CD14-positive monocyte (primary cell): ENCODE results near the gene KLHL3. TPM values are rescaled to one million over a fixed set of nuclear protein-coding genes. Genes with fewer than 3 reads are reported as not detected.

Experiments
- DNase-seq, 3 donors: peaks; one replicate each; pipeline ENCODE4 v3.0.0-alpha.2; 2011 to 2022
- H2AFZ ChIP-seq: 2 replicates; pipeline ENCODE4 v1.6.0; 2012; ENCODE audit warnings: mild to moderate bottlenecking, low read depth, low read length, inconsistent platforms; ENCODE audit not compliant: insufficient read depth, poor library complexity, severe bottlenecking
- H3K27ac ChIP-seq, 2 donors: 1 replicate in 1 of 2; 2 replicates in 1 of 2; pipeline ENCODE4 v1.5.1; 2012 to 2013; ENCODE audit warnings: low read length in 2 of 2, control low read depth in 1 of 2, inconsistent platforms in 1 of 2, low read depth in 1 of 2, mild to moderate bottlenecking in 1 of 2
- H3K27me3 ChIP-seq, 2 donors: one replicate each; pipeline versions ENCODE4 v1.6.0 to v1.6.1; 2011 to 2013; ENCODE audit warnings: low read length in 2 of 2; ENCODE audit not compliant: control insufficient read depth in 2 of 2, insufficient read depth in 2 of 2
- H3K36me3 ChIP-seq, 2 donors: replicated peaks in 1 of 2; 1 replicate in 1 of 2; 2 replicates in 1 of 2; pipeline versions ENCODE4 v1.5.1 to v1.6.1; 2012 to 2013; ENCODE audit warnings: low read length in 2 of 2, control low read depth in 1 of 2, inconsistent platforms in 1 of 2, mild to moderate bottlenecking in 1 of 2; ENCODE audit not compliant: insufficient read depth in 2 of 2, control insufficient read depth in 1 of 2
- H3K4me1 ChIP-seq, 2 donors: 1 replicate in 1 of 2; 2 replicates in 1 of 2; pipeline versions ENCODE4 v1.5.1 to v1.6.1; 2012 to 2013; ENCODE audit warnings: low read length in 2 of 2, control low read depth in 1 of 2, inconsistent platforms in 1 of 2, mild to moderate bottlenecking in 1 of 2, moderate library complexity in 1 of 2; ENCODE audit not compliant: insufficient read depth in 2 of 2, control insufficient read depth in 1 of 2
- H3K4me2 ChIP-seq: replicated peaks from 2 replicates; pipeline ENCODE3; 2012; ENCODE audit warnings: low read length, moderate library complexity, mild to moderate bottlenecking; ENCODE audit not compliant: poor library complexity, severe bottlenecking; ENCODE audit errors: extremely low read depth
- H3K4me3 ChIP-seq, 3 experiments: fragments of 200-600 bp in 1 of 3; sonication (generic) in 1 of 3; replicated peaks in 1 of 3; 1 replicate in 2 of 3; 2 replicates in 1 of 3; pipeline ENCODE4 v1.5.1; 2011 to 2013; ENCODE audit warnings: low read length in 3 of 3, mild to moderate bottlenecking in 3 of 3, control low read depth in 2 of 3, low read depth in 2 of 3, inconsistent platforms in 1 of 3, moderate library complexity in 1 of 3
- H3K79me2 ChIP-seq: 2 replicates; pipeline ENCODE4 v1.6.0; 2012; ENCODE audit warnings: mild to moderate bottlenecking, control low read depth, inconsistent platforms, low read length, moderate library complexity; ENCODE audit not compliant: insufficient read depth
- H3K9ac ChIP-seq: 2 replicates; pipeline ENCODE4 v1.6.0; 2017; ENCODE audit warnings: low read length, mild to moderate bottlenecking; ENCODE audit not compliant: insufficient read depth, poor library complexity, severe bottlenecking
- H3K9me3 ChIP-seq, 2 donors: replicated peaks in 1 of 2; 1 replicate in 1 of 2; 2 replicates in 1 of 2; pipeline versions ENCODE4 v1.5.1 to v1.6.1; 2012 to 2013; ENCODE audit warnings: low read length in 2 of 2, control low read depth in 1 of 2; ENCODE audit not compliant: control insufficient read depth in 1 of 2, insufficient read depth in 1 of 2
- H4K20me1 ChIP-seq: 2 replicates; pipeline ENCODE4 v1.6.0; 2012; ENCODE audit warnings: mild to moderate bottlenecking, low read length, control low read depth, moderate library complexity; ENCODE audit not compliant: insufficient read depth
- H3K27ac Mint-ChIP-seq, 7 donors: one replicate each; pipeline ENCODE4 v1.8.0; 2020; ENCODE audit warnings: mild to moderate bottlenecking in 7 of 7, mixed read lengths in 7 of 7, moderate library complexity in 6 of 7, inconsistent platforms in 2 of 7
- H3K27me3 Mint-ChIP-seq, 3 donors: one replicate each; pipeline ENCODE4 v1.8.0; 2021 to 2022; ENCODE audit warnings: low read depth in 3 of 3, mild to moderate bottlenecking in 3 of 3, mixed read lengths in 3 of 3, moderate library complexity in 3 of 3, inconsistent platforms in 1 of 3
- H3K36me3 Mint-ChIP-seq, 2 donors: one replicate each; pipeline ENCODE4 v1.8.0; 2020; ENCODE audit warnings: mixed read lengths in 2 of 2, inconsistent platforms in 1 of 2, mild to moderate bottlenecking in 1 of 2
- H3K4me1 Mint-ChIP-seq: one replicate; pipeline ENCODE4 v1.8.0; 2020; ENCODE audit warnings: mild to moderate bottlenecking, mixed read lengths
- H3K4me3 Mint-ChIP-seq, 2 donors: one replicate each; pipeline ENCODE4 v1.8.0; 2020; ENCODE audit warnings: mild to moderate bottlenecking in 2 of 2, mixed read lengths in 2 of 2, moderate library complexity in 1 of 2
- H3K9me3 Mint-ChIP-seq, 7 donors: one replicate each; pipeline ENCODE4 v1.8.0; 2020 to 2022; ENCODE audit warnings: mixed read lengths in 7 of 7, mild to moderate bottlenecking in 6 of 7, moderate library complexity in 6 of 7, inconsistent platforms in 2 of 7
- WGBS: methylation state at CpG from one replicate; pipeline ENCODE4 v1.1.5; 2013; ENCODE audit warnings: missing lambda C conversion rate; ENCODE audit not compliant: insufficient coverage; 5-methylcytosine and 5-hydroxymethylcytosine counted together
- intact Hi-C, 2 donors: fragments of 100-400 bp; cut with micrococcal nuclease; formaldehyde crosslinking; loops; one replicate each; pipeline versions ENCODE4 v1.15.0 to v1.15.1; 2023
- polyA plus RNA-seq, 3 donors: library from polyadenylated mRNA; depleted of rRNA in 1 of 3; unstranded in 2 of 3; stranded (reverse) in 1 of 3; fragments of 300-500 nt in 2 of 3; fragments of >200 nt in 1 of 3; fragmentation: Illumina TruSeq in 2 of 3; gene quantifications; 1 replicate in 2 of 3; 2 replicates in 1 of 3; pipeline ENCODE4 v1.2.3, GENCODE V29; 2012 to 2021
- TF ChIP-seq, protein P1 (sequence below): fragments of 200-600 bp; IDR thresholded peaks from one replicate; pipeline ENCODE4 v1.8.0; 2022; ENCODE audit warnings: antibody characterized with exemption, mild to moderate bottlenecking

KLHL3 gene
- polyA plus RNA-seq, 3 donors: 0.71 TPM; not detected in 2

DNA sequence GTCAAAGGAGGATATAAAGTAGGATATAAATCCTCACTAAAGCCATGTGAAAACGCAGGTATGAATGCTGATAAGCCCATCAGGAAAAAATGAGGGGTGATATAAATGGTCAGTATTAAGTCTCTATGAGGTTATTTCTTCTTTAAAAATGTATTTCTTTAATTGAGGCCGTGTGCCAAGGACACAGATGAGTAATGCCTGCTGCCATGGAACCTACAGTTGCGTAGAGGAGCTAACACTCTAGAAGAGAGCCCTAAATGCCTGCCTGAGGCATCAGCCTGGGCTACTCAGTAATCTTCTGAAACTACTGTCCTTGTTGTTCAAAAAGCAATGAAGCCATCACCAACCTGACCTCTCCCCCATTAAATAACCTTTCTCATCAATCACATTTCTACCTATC lies 84.9 kb downstream of the KLHL3 start:
- no peak overlapping the region for H3K9ac ChIP-seq
- intact Hi-C loops: no loop called here
- H2AFZ ChIP-seq: no peak overlapping the region
- H3K27me3 ChIP-seq: no peaks in the 10 kb centered on the region
- Mint-ChIP-seq H3K9me3 (no peaks in the 10 kb centered on the region), H3K4me3 (no peak overlapping the region), H3K4me1 (no peaks in the 10 kb centered on the region), H3K36me3 (no peaks in the 10 kb centered on the region), H3K27ac (no peak overlapping the region), H3K27me3 (no peaks in the 10 kb centered on the region)
- H3K9me3 ChIP-seq: no peaks in the 10 kb centered on the region
- TF ChIP-seq, protein P1, sequence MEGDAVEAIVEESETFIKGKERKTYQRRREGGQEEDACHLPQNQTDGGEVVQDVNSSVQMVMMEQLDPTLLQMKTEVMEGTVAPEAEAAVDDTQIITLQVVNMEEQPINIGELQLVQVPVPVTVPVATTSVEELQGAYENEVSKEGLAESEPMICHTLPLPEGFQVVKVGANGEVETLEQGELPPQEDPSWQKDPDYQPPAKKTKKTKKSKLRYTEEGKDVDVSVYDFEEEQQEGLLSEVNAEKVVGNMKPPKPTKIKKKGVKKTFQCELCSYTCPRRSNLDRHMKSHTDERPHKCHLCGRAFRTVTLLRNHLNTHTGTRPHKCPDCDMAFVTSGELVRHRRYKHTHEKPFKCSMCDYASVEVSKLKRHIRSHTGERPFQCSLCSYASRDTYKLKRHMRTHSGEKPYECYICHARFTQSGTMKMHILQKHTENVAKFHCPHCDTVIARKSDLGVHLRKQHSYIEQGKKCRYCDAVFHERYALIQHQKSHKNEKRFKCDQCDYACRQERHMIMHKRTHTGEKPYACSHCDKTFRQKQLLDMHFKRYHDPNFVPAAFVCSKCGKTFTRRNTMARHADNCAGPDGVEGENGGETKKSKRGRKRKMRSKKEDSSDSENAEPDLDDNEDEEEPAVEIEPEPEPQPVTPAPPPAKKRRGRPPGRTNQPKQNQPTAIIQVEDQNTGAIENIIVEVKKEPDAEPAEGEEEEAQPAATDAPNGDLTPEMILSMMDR: no peak
- H3K4me1 ChIP-seq: no peaks in the 10 kb centered on the region
- H4K20me1 ChIP-seq: no peaks in the 10 kb centered on the region
- WGBS: 97% methylated on average over 3 of the region's 3 CpGs
- H3K79me2 ChIP-seq: no peaks in the 10 kb centered on the region
- no peak overlapping the region for H3K4me2 ChIP-seq
- no peak overlapping the region for H3K4me3 ChIP-seq
- H3K36me3 ChIP-seq: no peaks in the 10 kb centered on the region
- H3K27ac ChIP-seq: no peak overlapping the region
- DNase-seq: no peak

DNA sequence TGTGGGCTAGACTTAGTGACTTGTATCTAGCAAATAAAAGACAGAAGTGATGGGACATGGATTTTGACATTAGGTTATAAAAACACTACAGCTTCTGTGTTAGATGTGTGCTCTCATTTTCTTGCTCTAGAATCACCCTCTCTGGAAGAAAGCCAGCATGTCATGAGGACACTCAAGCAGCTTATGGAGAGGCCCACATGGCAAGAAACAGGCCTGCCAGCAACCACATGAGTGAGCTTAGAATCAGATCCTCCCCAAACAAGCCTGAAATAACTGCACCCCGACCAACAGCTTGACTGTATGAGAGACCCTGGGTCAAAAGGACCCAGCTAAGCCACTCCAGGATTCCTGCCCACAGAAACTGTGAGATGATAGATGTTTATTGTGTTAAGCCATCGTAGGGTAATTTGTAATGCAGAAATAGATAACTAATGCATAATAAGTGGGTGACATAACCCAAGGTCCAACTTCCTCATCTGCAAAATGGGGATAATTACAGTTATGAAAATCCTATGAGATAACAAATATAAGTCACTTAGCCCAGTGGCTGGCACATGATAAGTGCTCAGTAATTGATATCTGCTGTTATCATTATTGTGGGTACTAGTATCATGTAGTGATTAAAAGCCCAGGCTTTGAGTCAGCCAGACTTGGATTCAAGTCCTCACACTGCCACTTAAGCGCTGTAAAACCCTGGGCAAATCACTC lies 86.5 kb downstream of the KLHL3 start:
- no peak for DNase-seq
- H3K79me2 ChIP-seq: no peaks in the 10 kb centered on the region
- WGBS: no CpG with 5 or more reads among the region's 3 CpGs
- H3K27ac Mint-ChIP-seq: no peak overlapping the region
- no peaks in the 10 kb centered on the region for H3K27me3 ChIP-seq
- H3K36me3 ChIP-seq: no peaks in the 10 kb centered on the region
- intact Hi-C loops: no loop called here
- H3K4me3 ChIP-seq: no peak overlapping the region
- H3K9me3 Mint-ChIP-seq: peaks cover 0 to 5% (median 0%) of the 10 kb centered on the region in 7 donors
- H3K4me1 ChIP-seq: no peaks in the 10 kb centered on the region
- H3K4me1 Mint-ChIP-seq: no peaks in the 10 kb centered on the region
- no peak overlapping the region for H2AFZ ChIP-seq
- no peaks in the 10 kb centered on the region for H3K36me3 Mint-ChIP-seq
- no peaks in the 10 kb centered on the region for H3K9me3 ChIP-seq
- no peak overlapping the region for H3K27ac ChIP-seq
- TF ChIP-seq, protein P1: no peak
- no peak overlapping the region for H3K4me2 ChIP-seq
- H3K9ac ChIP-seq: no peak overlapping the region
- H4K20me1 ChIP-seq: no peaks in the 10 kb centered on the region
- no peak overlapping the region for H3K4me3 Mint-ChIP-seq
- H3K27me3 Mint-ChIP-seq: no peaks in the 10 kb centered on the region
